ENCODE measurements around the gene PGRMC2.
A peak's percentile ranks its signal among the peaks of the same experiment; 100 is the strongest.

The PGRMC2 gene, protein sequence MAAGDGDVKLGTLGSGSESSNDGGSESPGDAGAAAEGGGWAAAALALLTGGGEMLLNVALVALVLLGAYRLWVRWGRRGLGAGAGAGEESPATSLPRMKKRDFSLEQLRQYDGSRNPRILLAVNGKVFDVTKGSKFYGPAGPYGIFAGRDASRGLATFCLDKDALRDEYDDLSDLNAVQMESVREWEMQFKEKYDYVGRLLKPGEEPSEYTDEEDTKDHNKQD

DNA sequence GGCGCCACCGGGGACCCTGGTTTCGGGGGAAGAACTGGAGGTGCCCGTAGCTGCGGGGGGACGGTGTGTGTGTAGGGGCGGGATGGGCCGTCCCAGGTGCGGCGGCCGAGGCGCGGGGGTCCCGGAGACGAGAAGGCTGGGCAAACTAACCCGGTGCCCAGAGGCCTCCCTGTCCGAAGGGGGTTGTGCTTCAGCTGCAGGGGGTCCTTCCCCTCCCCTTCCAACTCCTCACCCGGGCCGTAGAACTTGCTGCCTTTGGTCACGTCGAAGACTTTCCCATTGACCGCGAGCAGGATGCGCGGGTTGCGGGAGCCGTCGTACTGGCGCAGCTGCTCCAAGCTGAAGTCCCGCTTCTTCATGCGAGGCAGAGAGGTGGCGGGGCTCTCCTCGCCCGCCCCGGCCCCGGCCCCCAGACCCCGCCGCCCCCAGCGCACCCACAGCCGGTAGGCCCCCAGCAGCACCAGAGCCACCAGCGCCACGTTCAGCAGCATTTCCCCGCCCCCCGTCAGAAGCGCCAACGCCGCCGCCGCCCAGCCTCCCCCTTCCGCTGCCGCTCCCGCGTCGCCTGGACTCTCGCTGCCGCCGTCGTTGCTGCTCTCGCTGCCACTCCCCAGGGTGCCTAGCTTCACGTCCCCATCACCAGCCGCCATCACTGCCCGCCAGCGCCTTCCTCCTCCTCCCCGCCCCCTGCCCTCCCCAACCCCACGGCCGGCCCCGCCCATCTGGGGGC, at the start of gene PGRMC2:
PGRMC2 (minus strand) TSS at position 673 of the 730 bp plus-strand sequence; CDS start at position 650, 23 bp downstream.
- peak within 1 kb of the TSS; percentile 94 for H3K27ac ChIP-seq
- no peak for DNase-seq (ENCODE audit: low read depth, low spot score)
- peaks cover 12% of the 10 kb centered on the region for H3K36me3 ChIP-seq (ENCODE audit: insufficient read depth, low read length)
- H3K9me3 ChIP-seq (ENCODE audit: low read depth, low read length), result no peaks in the 10 kb centered on the region
- H3K9ac ChIP-seq (ENCODE audit: insufficient read length), result peak within 1 kb of the TSS; percentile 91
- peak within 1 kb of the TSS; percentile 91 for H3K4me3 ChIP-seq
- TF ChIP-seq POLR2AphosphoS5 (IDR thresholded peaks at IDR 0.05; ENCODE audit: borderline replicate concordance, low read depth, low read length) (peak; percentile 67), FOXP2 (optimal IDR thresholded peaks at IDR 0.05; ENCODE audit: control extremely low read depth, extremely low read length, insufficient read depth) (no peak), EZH2 (IDR thresholded peaks at IDR 0.05) (no peak)

DNA sequence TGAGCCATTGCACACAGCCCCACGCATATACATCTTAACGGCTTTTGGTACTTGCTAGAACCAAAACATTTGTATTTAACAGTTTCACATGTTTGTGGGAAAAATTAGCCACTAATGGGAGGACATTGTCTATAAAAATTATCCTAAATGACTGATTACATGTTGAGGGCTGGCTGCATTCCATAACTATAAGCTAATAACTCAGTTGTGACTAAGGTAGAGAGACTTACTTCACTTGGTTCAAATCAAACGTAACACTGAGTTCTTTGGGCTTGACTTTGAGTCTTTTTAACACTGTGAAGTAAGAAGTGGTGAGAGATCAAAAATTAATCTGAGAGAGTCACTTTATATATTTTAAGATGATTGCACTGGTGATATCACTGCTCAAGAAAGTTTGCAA, 47.9 kb upstream of the PGRMC2 start:
- DNase-seq (ENCODE audit: low read depth, low spot score), result no peak
- Histone ChIP-seq H3K4me3 (no peak overlapping the region), H3K36me3 (ENCODE audit: insufficient read depth, low read length) (no peaks in the 10 kb centered on the region), H3K9me3 (ENCODE audit: low read depth, low read length) (no peaks in the 10 kb centered on the region), H3K27ac (no peak overlapping the region), H3K9ac (ENCODE audit: insufficient read length) (no peak overlapping the region)
- no peak for TF ChIP-seq POLR2AphosphoS5 (IDR thresholded peaks at IDR 0.05; ENCODE audit: borderline replicate concordance, low read depth, low read length)
- no peak for TF ChIP-seq EZH2 (IDR thresholded peaks at IDR 0.05)
- no peak for TF ChIP-seq FOXP2 (optimal IDR thresholded peaks at IDR 0.05; ENCODE audit: control extremely low read depth, extremely low read length, insufficient read depth)

DNA sequence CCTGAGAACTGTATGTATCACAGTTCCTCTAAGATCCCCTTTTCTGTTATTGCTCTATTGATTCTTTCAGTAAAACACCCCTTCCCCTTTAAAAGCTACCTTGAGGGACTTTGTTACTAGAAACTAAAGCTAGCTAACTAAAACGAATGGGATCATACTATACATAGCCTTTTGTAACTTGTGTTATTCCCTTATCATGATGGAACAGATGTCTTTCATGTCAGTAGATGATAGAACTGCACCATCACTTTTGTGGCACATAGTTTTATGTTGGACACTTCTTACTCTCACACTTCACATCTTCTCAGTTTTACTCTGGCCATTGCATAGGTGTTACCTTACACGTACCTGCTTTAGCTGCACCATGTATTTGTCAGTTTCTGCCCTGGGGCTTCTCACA, 46.6 kb upstream of the PGRMC2 start:
- TF ChIP-seq FOXP2 (optimal IDR thresholded peaks at IDR 0.05; ENCODE audit: control extremely low read depth, extremely low read length, insufficient read depth), result no peak
- TF ChIP-seq EZH2 (IDR thresholded peaks at IDR 0.05), result no peak
- TF ChIP-seq POLR2AphosphoS5 (IDR thresholded peaks at IDR 0.05; ENCODE audit: borderline replicate concordance, low read depth, low read length), result no peak
- DNase-seq (ENCODE audit: low read depth, low spot score), result no peak

DNA sequence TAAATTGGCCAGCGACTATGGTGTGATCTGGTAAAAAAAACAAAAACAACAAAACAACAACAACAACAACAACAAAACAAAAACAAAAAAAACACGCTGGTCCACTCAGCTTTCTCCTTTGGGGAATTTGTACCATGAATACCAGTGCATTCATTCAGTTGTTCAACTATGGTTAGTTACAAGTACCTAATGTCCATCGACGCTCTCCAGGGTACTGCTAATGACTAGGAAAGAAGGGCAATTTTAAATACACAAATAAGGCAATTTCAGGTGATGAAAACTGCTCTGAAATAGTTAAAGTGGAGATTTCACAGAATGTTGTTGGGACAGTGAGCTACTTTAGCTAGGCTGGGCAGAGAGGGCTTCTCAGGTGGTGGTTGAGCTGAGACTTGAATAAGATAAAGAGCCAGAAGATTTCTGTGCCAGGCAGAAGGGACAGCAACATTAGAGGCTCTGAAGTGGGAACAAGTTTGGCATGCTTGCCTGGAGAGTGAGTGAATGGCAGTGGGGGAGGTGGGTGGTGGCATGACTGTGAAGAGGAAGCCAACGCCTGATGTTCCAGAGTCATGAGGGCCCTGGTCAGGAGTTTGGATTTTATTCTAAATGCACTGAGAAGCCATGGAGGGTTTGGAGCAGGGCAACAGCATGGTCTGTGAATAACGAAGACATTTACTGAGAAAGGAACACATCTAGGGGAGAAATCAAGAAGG, 45.9 kb upstream of the PGRMC2 start:
- H3K9me3 ChIP-seq (ENCODE audit: low read depth, low read length), result no peaks in the 10 kb centered on the region
- no peak overlapping the region for H3K27ac ChIP-seq
- no peak overlapping the region for H3K9ac ChIP-seq (ENCODE audit: insufficient read length)
- DNase-seq (ENCODE audit: low read depth, low spot score), result no peak
- TF ChIP-seq FOXP2 (optimal IDR thresholded peaks at IDR 0.05; ENCODE audit: control extremely low read depth, extremely low read length, insufficient read depth) (no peak), POLR2AphosphoS5 (IDR thresholded peaks at IDR 0.05; ENCODE audit: borderline replicate concordance, low read depth, low read length) (no peak), EZH2 (IDR thresholded peaks at IDR 0.05) (no peak)
- no peaks in the 10 kb centered on the region for H3K36me3 ChIP-seq (ENCODE audit: insufficient read depth, low read length)
- no peak overlapping the region for H3K4me3 ChIP-seq

More for the DNA sequence above, 46.6 kb upstream of the PGRMC2 start:
- no peak overlapping the region for H3K27ac ChIP-seq
- no peak overlapping the region for H3K4me3 ChIP-seq
- H3K36me3 ChIP-seq (ENCODE audit: insufficient read depth, low read length), result no peaks in the 10 kb centered on the region
- no peaks in the 10 kb centered on the region for H3K9me3 ChIP-seq (ENCODE audit: low read depth, low read length)
- H3K9ac ChIP-seq (ENCODE audit: insufficient read length), result no peak overlapping the region

DNA sequence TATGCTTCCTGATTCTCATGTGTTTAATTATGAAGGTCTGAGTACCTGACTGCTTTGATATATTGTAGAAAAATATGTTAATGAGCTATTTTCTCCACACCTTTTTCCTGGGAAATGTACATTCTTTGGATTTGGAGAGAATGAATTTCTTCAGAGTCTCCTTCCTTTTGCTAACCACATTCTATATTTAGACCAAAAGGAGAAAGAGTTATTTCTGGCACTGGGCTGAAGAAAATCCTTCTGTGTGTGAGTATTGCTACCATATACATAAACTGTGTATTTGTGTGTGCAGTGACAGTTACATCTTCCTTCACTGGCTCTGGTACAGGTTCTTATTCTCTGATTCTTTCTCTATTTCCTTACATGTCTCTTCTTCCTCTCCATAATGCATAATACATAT, 44.5 kb upstream of the PGRMC2 start:
- H3K27ac ChIP-seq, result no peak overlapping the region
- H3K4me3 ChIP-seq, result no peak overlapping the region
- H3K9me3 ChIP-seq (ENCODE audit: low read depth, low read length), result no peaks in the 10 kb centered on the region
- no peak for DNase-seq (ENCODE audit: low read depth, low spot score)
- H3K9ac ChIP-seq (ENCODE audit: insufficient read length), result no peak overlapping the region
- H3K36me3 ChIP-seq (ENCODE audit: insufficient read depth, low read length), result no peaks in the 10 kb centered on the region
- no peak for TF ChIP-seq POLR2AphosphoS5 (IDR thresholded peaks at IDR 0.05; ENCODE audit: borderline replicate concordance, low read depth, low read length)
- no peak for TF ChIP-seq FOXP2 (optimal IDR thresholded peaks at IDR 0.05; ENCODE audit: control extremely low read depth, extremely low read length, insufficient read depth)
- no peak for TF ChIP-seq EZH2 (IDR thresholded peaks at IDR 0.05)

DNA sequence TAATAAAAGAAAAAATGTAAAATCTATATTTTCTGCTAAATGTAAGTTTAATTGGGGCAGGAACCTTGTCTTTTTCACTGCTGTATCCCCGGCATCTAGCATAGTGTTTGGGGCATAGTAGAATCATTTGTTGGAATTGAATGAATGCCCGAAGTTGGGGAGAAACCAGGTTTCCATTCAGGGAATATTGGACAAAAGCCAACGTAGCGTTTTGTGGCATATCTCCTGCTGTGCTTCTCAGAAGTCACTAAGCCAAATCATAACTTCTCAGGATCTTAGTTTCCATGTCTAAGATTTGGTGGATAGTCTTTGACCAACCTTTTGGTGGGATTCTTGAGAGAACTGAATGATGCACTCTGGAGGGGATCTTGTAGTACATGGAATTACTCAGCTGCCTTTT, 42.0 kb upstream of the PGRMC2 start:
- no peaks in the 10 kb centered on the region for H3K9me3 ChIP-seq (ENCODE audit: low read depth, low read length)
- no peak for TF ChIP-seq FOXP2 (optimal IDR thresholded peaks at IDR 0.05; ENCODE audit: control extremely low read depth, extremely low read length, insufficient read depth)
- no peak for TF ChIP-seq EZH2 (IDR thresholded peaks at IDR 0.05)
- no peak for TF ChIP-seq POLR2AphosphoS5 (IDR thresholded peaks at IDR 0.05; ENCODE audit: borderline replicate concordance, low read depth, low read length)
- H3K36me3 ChIP-seq (ENCODE audit: insufficient read depth, low read length), result no peaks in the 10 kb centered on the region
- no peak overlapping the region for H3K27ac ChIP-seq
- no peak overlapping the region for H3K9ac ChIP-seq (ENCODE audit: insufficient read length)
- DNase-seq (ENCODE audit: low read depth, low spot score), result no peak
- no peak overlapping the region for H3K4me3 ChIP-seq

DNA sequence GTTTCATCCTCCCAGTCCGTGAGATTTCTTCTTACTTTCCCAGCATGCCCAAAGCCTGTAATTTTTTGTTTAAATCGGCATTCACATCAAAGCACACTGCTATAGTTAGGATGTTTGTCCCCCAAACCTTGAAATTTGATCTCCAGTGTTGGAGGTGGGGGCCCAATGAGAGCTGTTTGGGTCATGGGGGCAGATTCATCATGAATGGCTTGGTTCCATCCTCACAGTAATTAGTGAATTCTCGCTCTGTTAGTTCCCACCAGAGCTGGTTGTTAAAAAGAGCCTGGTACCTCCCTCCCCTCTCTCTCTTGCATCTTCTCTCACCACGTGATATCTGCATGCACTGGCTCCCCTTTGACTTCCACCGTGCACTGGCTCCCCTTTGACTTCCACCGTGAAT, 40.5 kb upstream of the PGRMC2 start:
- Histone ChIP-seq H3K36me3 (ENCODE audit: insufficient read depth, low read length) (no peaks in the 10 kb centered on the region), H3K4me3 (no peak overlapping the region), H3K9me3 (ENCODE audit: low read depth, low read length) (no peaks in the 10 kb centered on the region), H3K9ac (ENCODE audit: insufficient read length) (no peak overlapping the region), H3K27ac (no peak overlapping the region)
- TF ChIP-seq EZH2 (IDR thresholded peaks at IDR 0.05), result no peak
- no peak for TF ChIP-seq POLR2AphosphoS5 (IDR thresholded peaks at IDR 0.05; ENCODE audit: borderline replicate concordance, low read depth, low read length)
- TF ChIP-seq FOXP2 (optimal IDR thresholded peaks at IDR 0.05; ENCODE audit: control extremely low read depth, extremely low read length, insufficient read depth), result no peak
- no peak for DNase-seq (ENCODE audit: low read depth, low spot score)

DNA sequence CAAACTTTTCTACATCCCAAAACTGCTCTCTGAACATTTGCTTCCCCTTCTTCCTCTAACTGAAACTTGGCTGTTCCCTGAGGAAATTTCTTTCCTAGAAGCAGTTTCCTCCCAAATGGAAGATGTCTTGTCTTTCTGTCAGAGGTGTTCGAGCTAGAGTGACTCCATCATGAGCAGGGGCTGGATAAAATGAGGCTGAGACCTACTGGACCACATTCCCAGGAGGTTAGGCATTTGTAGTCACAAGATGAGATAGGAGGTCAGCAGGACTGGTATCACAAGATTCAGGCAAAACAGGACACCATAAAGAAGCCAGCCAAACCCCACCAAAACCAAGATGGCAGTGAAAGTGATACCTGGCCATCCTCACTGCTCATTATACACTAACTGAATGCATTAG, 35.8 kb upstream of the PGRMC2 start:
- DNase-seq (ENCODE audit: low read depth, low spot score), result no peak
- Histone ChIP-seq H3K36me3 (ENCODE audit: insufficient read depth, low read length) (no peaks in the 10 kb centered on the region), H3K9me3 (ENCODE audit: low read depth, low read length) (no peaks in the 10 kb centered on the region), H3K9ac (ENCODE audit: insufficient read length) (no peak overlapping the region), H3K27ac (no peak overlapping the region), H3K4me3 (no peak overlapping the region)
- TF ChIP-seq EZH2 (IDR thresholded peaks at IDR 0.05), result no peak

All from SK-N-MC (cell line).